GM18505 (cell line): Measurements from ENCODE around the gene STH.
"Not testable (repeated sequence)": the region's sequence is repeated elsewhere in the genome, so short reads cannot be mapped to it uniquely, and the experiment has no call there.

ENCODE experiments used
- ATAC-seq: cut with Tn5 transposase; IDR thresholded peaks from one replicate; pipeline ENCODE4 v1.9.1; 2021; ENCODE audit not compliant: unreplicated experiment
- POLR2A ChIP-seq: IDR thresholded peaks from 4 replicates; pipeline ENCODE4 v1.6.1; 2011; ENCODE audit warnings: borderline replicate concordance; ENCODE audit not compliant: insufficient read depth, insufficient read length; ENCODE audit errors: extremely low read depth

Gene STH

DNA sequence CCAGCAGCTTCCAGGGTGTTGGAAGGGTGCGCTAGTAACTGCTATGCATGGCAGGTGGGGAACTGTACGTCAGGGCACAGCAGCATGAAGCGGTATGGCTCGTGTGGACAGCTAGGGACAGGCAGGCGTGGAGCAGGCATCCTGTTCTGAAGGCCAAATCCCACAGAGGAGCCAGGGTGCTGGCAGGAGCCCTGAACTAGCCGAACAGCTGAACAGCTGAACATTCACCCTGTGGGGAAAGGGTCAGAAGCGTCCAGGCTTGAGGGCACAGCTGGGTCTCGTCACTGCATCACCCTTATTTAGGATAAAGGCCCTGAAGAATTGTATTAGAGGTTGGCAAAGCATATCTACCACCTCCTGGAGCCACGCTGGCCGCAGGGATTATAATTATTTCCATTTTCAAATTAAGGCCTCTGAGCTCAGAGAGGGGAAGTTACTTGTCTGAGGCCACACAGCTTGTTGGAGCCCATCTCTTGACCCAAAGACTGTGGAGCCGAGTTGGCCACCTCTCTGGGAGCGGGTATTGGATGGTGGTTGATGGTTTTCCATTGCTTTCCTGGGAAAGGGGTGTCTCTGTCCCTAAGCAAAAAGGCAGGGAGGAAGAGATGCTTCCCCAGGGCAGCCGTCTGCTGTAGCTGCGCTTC lies 3.3 kb upstream of the STH start:
- no peak for TF ChIP-seq POLR2A
- ATAC-seq, result no peak

DNA sequence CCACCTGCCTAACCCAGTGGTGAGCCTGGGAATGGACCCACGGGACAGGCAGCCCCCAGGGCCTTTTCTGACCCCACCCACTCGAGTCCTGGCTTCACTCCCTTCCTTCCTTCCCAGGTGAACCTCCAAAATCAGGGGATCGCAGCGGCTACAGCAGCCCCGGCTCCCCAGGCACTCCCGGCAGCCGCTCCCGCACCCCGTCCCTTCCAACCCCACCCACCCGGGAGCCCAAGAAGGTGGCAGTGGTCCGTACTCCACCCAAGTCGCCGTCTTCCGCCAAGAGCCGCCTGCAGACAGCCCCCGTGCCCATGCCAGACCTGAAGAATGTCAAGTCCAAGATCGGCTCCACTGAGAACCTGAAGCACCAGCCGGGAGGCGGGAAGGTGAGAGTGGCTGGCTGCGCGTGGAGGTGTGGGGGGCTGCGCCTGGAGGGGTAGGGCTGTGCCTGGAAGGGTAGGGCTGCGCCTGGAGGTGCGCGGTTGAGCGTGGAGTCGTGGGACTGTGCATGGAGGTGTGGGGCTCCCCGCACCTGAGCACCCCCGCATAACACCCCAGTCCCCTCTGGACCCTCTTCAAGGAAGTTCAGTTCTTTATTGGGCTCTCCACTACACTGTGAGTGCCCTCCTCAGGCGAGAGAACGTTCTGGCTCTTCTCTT lies 2.6 kb upstream of the STH start:
- ATAC-seq, result no peak
- no peak for TF ChIP-seq POLR2A

DNA sequence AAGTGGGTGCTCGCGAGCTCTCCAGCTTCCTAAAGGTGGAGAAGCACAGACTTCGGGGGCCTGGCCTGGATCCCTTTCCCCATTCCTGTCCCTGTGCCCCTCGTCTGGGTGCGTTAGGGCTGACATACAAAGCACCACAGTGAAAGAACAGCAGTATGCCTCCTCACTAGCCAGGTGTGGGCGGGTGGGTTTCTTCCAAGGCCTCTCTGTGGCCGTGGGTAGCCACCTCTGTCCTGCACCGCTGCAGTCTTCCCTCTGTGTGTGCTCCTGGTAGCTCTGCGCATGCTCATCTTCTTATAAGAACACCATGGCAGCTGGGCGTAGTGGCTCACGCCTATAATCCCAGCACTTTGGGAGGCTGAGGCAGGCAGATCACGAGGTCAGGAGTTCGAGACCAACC lies 1.9 kb upstream of the STH start:
- no peak for TF ChIP-seq POLR2A
- no peak for ATAC-seq

DNA sequence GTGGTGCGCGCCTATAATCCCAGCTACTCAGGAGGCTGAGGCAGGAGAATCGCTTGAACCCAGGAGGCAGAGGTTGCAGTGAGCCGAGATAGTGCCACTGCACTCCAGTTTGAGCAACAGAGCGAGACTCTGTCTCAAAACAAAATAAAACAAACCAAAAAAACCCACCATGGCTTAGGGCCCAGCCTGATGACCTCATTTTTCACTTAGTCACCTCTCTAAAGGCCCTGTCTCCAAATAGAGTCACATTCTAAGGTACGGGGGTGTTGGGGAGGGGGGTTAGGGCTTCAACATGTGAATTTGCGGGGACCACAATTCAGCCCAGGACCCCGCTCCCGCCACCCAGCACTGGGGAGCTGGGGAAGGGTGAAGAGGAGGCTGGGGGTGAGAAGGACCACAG lies 1.4 kb upstream of the STH start:
- ATAC-seq, result no peak
- no peak for TF ChIP-seq POLR2A

DNA sequence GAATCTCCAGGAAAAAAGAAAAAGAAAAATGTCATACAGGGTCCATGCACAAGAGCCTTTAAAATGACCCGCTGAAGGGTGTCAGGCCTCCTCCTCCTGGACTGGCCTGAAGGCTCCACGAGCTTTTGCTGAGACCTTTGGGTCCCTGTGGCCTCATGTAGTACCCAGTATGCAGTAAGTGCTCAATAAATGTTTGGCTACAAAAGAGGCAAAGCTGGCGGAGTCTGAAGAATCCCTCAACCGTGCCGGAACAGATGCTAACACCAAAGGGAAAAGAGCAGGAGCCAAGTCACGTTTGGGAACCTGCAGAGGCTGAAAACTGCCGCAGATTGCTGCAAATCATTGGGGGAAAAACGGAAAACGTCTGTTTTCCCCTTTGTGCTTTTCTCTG lies 845 bp downstream of the STH start:
- no peak for TF ChIP-seq POLR2A
- no peak for ATAC-seq

DNA sequence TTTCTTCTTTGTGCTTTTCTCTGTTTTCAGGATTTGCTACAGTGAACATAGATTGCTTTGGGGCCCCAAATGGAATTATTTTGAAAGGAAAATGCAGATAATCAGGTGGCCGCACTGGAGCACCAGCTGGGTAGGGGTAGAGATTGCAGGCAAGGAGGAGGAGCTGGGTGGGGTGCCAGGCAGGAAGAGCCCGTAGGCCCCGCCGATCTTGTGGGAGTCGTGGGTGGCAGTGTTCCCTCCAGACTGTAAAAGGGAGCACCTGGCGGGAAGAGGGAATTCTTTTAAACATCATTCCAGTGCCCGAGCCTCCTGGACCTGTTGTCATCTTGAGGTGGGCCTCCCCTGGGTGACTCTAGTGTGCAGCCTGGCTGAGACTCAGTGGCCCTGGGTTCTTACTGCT lies 1.2 kb downstream of the STH start:
- ATAC-seq, result no peak
- TF ChIP-seq POLR2A, result no peak

DNA sequence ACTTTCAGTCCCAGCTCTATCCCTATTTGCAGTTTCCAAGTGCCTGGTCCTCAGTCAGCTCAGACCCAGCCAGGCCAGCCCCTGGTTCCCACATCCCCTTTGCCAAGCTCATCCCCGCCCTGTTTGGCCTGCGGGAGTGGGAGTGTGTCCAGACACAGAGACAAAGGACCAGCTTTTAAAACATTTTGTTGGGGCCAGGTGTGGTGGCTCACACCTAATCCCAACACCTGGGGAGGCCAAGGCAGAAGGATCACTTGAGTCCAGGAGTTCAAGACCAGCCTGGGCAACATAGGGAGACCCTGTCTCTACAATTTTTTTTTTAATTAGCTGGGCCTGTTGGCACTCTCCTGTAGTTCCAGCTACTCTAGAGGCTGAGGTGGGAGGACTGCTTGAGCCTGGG lies 1.7 kb downstream of the STH start:
- no peak for ATAC-seq
- TF ChIP-seq POLR2A, result no peak

DNA sequence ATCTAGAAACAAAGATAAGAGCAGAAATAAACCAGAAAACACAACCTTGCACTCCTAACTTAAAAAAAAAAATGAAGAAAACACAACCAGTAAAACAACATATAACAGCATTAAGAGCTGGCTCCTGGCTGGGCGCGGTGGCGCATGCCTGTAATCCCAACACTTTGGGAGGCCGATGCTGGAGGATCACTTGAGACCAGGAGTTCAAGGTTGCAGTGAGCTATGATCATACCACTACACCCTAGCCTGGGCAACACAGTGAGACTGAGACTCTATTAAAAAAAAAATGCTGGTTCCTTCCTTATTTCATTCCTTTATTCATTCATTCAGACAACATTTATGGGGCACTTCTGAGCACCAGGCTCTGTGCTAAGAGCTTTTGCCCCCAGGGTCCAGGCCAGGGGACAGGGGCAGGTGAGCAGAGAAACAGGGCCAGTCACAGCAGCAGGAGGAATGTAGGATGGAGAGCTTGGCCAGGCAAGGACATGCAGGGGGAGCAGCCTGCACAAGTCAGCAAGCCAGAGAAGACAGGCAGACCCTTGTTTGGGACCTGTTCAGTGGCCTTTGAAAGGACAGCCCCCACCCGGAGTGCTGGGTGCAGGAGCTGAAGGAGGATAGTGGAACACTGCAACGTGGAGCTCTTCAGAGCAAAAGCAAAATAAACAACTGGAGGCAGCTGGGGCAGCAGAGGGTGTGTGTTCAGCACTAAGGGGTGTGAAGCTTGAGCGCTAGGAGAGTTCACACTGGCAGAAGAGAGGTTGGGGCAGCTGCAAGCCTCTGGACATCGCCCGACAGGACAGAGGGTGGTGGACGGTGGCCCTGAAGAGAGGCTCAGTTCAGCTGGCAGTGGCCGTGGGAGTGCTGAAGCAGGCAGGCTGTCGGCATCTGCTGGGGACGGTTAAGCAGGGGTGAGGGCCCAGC lies 2.6 kb downstream of the STH start:
- ATAC-seq, result no peak
- TF ChIP-seq POLR2A, result no peak

DNA sequence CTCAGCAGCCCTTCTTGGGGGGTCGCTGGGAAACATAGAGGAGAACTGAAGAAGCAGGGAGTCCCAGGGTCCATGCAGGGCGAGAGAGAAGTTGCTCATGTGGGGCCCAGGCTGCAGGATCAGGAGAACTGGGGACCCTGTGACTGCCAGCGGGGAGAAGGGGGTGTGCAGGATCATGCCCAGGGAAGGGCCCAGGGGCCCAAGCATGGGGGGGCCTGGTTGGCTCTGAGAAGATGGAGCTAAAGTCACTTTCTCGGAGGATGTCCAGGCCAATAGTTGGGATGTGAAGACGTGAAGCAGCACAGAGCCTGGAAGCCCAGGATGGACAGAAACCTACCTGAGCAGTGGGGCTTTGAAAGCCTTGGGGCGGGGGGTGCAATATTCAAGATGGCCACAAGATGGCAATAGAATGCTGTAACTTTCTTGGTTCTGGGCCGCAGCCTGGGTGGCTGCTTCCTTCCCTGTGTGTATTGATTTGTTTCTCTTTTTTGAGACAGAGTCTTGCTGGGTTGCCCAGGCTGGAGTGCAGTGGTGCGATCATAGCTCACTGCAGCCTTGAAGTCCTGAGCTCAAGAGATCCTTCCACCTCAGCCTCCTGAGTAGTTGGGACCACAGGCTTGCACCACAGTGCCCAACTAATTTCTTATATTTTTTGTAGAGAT lies 3.4 kb downstream of the STH start:
- TF ChIP-seq POLR2A, result no peak
- no peak for ATAC-seq

DNA sequence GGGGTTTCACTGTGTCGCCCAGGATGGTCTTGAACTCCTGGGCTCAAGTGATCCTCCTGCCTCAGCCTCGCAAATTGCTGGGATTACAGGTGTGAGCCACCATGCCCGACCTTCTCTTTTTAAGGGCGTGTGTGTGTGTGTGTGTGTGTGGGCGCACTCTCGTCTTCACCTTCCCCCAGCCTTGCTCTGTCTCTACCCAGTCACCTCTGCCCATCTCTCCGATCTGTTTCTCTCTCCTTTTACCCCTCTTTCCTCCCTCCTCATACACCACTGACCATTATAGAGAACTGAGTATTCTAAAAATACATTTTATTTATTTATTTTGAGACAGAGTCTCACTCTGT lies 3.9 kb downstream of the STH start:
- no peak for TF ChIP-seq POLR2A
- ATAC-seq, result no peak

DNA sequence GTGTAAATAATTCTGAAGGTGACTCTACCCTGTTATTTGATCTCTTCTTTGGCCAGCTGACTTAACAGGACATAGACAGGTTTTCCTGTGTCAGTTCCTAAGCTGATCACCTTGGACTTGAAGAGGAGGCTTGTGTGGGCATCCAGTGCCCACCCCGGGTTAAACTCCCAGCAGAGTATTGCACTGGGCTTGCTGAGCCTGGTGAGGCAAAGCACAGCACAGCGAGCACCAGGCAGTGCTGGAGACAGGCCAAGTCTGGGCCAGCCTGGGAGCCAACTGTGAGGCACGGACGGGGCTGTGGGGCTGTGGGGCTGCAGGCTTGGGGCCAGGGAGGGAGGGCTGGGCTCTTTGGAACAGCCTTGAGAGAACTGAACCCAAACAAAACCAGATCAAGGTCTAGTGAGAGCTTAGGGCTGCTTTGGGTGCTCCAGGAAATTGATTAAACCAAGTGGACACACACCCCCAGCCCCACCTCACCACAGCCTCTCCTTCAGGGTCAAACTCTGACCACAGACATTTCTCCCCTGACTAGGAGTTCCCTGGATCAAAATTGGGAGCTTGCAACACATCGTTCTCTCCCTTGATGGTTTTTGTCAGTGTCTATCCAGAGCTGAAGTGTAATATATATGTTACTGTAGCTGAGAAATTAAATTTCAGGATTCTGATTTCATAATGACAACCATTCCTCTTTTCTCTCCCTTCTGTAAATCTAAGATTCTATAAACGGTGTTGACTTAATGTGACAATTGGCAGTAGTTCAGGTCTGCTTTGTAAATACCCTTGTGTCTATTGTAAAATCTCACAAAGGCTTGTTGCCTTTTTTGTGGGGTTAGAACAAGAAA lies 5.1 kb downstream of the STH start:
- no peak for TF ChIP-seq POLR2A
- no peak for ATAC-seq

DNA sequence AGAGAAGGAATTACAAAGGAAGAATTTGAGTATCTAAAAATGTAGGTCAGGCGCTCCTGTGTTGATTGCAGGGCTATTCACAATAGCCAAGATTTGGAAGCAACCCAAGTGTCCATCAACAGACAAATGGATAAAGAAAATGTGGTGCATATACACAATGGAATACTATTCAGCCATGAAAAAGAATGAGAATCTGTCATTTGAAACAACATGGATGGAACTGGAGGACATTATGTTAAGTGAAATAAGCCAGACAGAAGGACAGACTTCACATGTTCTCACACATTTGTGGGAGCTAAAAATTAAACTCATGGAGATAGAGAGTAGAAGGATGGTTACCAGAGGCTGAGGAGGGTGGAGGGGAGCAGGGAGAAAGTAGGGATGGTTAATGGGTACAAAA lies 7.0 kb downstream of the STH start:
- ATAC-seq, result not testable (repeated sequence)
